Measurements from ENCODE around the gene ST8SIA5. TPM values are rescaled to one million over a fixed set of nuclear protein-coding genes. Genes with fewer than 3 reads are reported as not detected.

The ST8SIA5 gene
- total RNA-seq, 1 experiment from 2014 or later, result not detected

DNA sequence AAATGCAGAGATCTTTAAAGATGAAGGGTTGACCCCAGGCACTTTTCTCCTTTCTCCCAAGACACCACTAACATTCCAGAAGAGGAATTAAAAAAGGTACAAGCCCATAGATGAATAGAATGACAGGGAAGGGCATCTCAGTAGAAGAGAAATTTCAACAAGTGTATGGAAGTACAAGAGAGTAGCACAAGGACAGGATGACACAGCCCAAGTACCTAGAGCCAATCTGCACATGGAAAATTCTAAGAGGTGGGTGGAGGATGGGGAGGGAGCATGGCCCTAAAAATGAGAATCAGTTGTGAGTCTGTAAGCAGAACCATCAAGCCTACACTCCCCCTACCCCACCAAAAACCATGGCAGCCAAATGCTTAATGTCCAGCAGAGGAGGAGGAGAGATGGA is 60.2 kb downstream of the ST8SIA5 start:
- no peak overlapping the region for H3K4me3 ChIP-seq
- no peaks in the 10 kb centered on the region for H3K79me2 ChIP-seq (ENCODE audit: low read depth)
- peaks cover 4% of the 10 kb centered on the region; the same call in 1 of the 2 replicates for H3K27me3 ChIP-seq (ENCODE audit: insufficient read depth, low read depth)
- no peaks in the 10 kb centered on the region for H3K9me3 ChIP-seq (ENCODE audit: insufficient read depth, low read depth)
- H3K9me2 ChIP-seq (ENCODE audit: insufficient read depth), result no peaks in the 10 kb centered on the region
- intact Hi-C loops (cut with micrococcal nuclease; ENCODE audit: unreplicated experiment), result no loop called here
- no peaks in the 10 kb centered on the region for H3K36me3 ChIP-seq (ENCODE audit: low read depth)
- no TSS peak for BruUV-seq (replicated peaks)
- DNase-seq, result no peak
- H3K4me1 ChIP-seq (replicated peaks; ENCODE audit: insufficient read depth), result no peaks in the 10 kb centered on the region
- H4K20me1 ChIP-seq (ENCODE audit: insufficient read depth), result no peaks in the 10 kb centered on the region
- H3K27ac ChIP-seq, result no peak overlapping the region
- no peak overlapping the region for H3K4me2 ChIP-seq
- ChIA-PET POLR2A (ENCODE audit: unreplicated experiment) (no interaction called here), CTCF (no interaction called here)
- no peak overlapping the region for H2AFZ ChIP-seq
- TF ChIP-seq, protein P1, sequence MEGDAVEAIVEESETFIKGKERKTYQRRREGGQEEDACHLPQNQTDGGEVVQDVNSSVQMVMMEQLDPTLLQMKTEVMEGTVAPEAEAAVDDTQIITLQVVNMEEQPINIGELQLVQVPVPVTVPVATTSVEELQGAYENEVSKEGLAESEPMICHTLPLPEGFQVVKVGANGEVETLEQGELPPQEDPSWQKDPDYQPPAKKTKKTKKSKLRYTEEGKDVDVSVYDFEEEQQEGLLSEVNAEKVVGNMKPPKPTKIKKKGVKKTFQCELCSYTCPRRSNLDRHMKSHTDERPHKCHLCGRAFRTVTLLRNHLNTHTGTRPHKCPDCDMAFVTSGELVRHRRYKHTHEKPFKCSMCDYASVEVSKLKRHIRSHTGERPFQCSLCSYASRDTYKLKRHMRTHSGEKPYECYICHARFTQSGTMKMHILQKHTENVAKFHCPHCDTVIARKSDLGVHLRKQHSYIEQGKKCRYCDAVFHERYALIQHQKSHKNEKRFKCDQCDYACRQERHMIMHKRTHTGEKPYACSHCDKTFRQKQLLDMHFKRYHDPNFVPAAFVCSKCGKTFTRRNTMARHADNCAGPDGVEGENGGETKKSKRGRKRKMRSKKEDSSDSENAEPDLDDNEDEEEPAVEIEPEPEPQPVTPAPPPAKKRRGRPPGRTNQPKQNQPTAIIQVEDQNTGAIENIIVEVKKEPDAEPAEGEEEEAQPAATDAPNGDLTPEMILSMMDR (conservative IDR thresholded peaks at IDR 0.05), result no peak
- TF ChIP-seq EZH2 (IDR thresholded peaks at IDR 0.05; ENCODE audit: low read depth), result no peak
- H3F3A ChIP-seq (ENCODE audit: insufficient read depth, low read depth), result no peaks in the 10 kb centered on the region

DNA sequence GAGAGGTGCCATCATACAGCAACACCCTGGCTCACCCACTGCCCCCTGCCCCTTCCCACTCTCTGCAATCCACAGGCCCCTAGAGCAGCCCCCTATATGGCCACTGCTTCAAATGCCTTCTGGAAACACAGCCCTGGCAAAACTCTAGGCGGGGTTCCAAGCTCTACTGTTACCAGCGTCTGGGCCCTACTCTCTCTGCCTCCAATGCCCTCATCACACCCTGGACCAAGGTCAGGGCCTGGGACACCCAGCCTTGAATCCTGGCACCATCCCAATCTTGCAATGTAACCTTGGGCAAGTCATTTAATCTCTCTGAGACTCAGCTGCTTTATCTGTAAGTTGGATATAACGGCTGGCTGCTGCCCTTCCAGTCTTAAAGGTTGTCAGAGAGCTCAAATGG is 60.6 kb downstream of the ST8SIA5 start:
- Histone ChIP-seq H4K20me1 (ENCODE audit: insufficient read depth) (no peaks in the 10 kb centered on the region), H3K4me2 (no peak overlapping the region), H3K9me2 (ENCODE audit: insufficient read depth) (no peaks in the 10 kb centered on the region), H3K27ac (no peak overlapping the region), H3K27me3 (ENCODE audit: insufficient read depth, low read depth) (peaks cover 4% of the 10 kb centered on the region; the same call in 1 of the 2 replicates), H3K79me2 (ENCODE audit: low read depth) (no peaks in the 10 kb centered on the region), H3K9me3 (ENCODE audit: insufficient read depth, low read depth) (no peaks in the 10 kb centered on the region), H3K36me3 (ENCODE audit: low read depth) (no peaks in the 10 kb centered on the region), H3F3A (ENCODE audit: insufficient read depth, low read depth) (no peaks in the 10 kb centered on the region), H3K4me1 (replicated peaks; ENCODE audit: insufficient read depth) (no peaks in the 10 kb centered on the region), H2AFZ (no peak overlapping the region), H3K4me3 (no peak overlapping the region)
- BruUV-seq (replicated peaks), result no TSS peak
- TF ChIP-seq, protein P1 (conservative IDR thresholded peaks at IDR 0.05), result no peak
- TF ChIP-seq EZH2 (IDR thresholded peaks at IDR 0.05; ENCODE audit: low read depth), result no peak
- POLR2A ChIA-PET (ENCODE audit: unreplicated experiment), result no interaction called here
- CTCF ChIA-PET, result no interaction called here
- DNase-seq, result no peak
- intact Hi-C loops (cut with micrococcal nuclease; ENCODE audit: unreplicated experiment), result no loop called here

DNA sequence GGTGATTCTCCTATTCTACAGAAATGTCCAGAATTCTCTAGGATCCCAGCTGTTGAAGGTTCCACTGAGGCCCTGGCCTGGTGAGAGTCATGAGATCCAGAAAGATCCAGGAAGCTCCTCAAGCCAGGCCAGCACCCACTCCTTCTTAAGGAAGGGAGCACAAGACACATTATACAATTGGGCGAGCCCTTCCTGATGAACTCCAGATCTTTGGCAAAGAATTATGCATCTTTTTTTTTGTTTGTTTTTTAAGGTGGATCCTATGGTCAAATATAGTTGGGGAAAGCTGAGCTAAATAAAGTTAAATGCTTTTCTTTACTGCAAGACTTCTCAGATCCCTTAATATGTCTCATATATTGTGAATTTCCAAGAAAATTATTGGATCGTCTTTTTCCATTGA is 62.9 kb downstream of the ST8SIA5 start:
- no peaks in the 10 kb centered on the region for H3K36me3 ChIP-seq (ENCODE audit: low read depth)
- ChIA-PET POLR2A (ENCODE audit: unreplicated experiment) (no interaction called here), CTCF (no interaction called here)
- no peak overlapping the region for H2AFZ ChIP-seq
- H3K79me2 ChIP-seq (ENCODE audit: low read depth), result no peaks in the 10 kb centered on the region
- H3K4me2 ChIP-seq, result no peak overlapping the region
- intact Hi-C loops (cut with micrococcal nuclease; ENCODE audit: unreplicated experiment), result no loop called here
- H3F3A ChIP-seq (ENCODE audit: insufficient read depth, low read depth), result no peaks in the 10 kb centered on the region
- DNase-seq, result no peak
- H3K4me3 ChIP-seq, result no peak overlapping the region
- no TSS peak for BruUV-seq (replicated peaks)
- TF ChIP-seq, protein P1 (conservative IDR thresholded peaks at IDR 0.05), result no peak
- TF ChIP-seq EZH2 (IDR thresholded peaks at IDR 0.05; ENCODE audit: low read depth), result no peak
- H3K27me3 ChIP-seq (ENCODE audit: insufficient read depth, low read depth), result peaks cover 4% of the 10 kb centered on the region; the same call in 1 of the 2 replicates
- H3K9me2 ChIP-seq (ENCODE audit: insufficient read depth), result no peaks in the 10 kb centered on the region
- no peak overlapping the region for H3K27ac ChIP-seq
- H3K9me3 ChIP-seq (ENCODE audit: insufficient read depth, low read depth), result no peaks in the 10 kb centered on the region
- no peaks in the 10 kb centered on the region for H4K20me1 ChIP-seq (ENCODE audit: insufficient read depth)
- no peaks in the 10 kb centered on the region for H3K4me1 ChIP-seq (replicated peaks; ENCODE audit: insufficient read depth)

All from PC-9 (cell line).